Sigmoid colon (tissue), 7 donors: Measurements from ENCODE around the gene FHIP2A. TPM values are rescaled to one million over a fixed set of nuclear protein-coding genes. Genes with fewer than 3 reads are reported as not detected.

Source experiments
- DNase-seq: peaks from one replicate; pipeline ENCODE4 v3.0.0-alpha.2; 2019
- H3K27ac ChIP-seq, 4 donors: fragments of 200-600 bp; sonication (generic); one replicate each; pipeline ENCODE4 v1.5.1; 2016 to 2019; ENCODE audit warnings: mild to moderate bottlenecking in 1 of 4
- H3K27me3 ChIP-seq, 3 donors: fragments of 200-600 bp; sonication (generic); one replicate each; pipeline ENCODE4 v1.5.1; 2019; ENCODE audit warnings: mild to moderate bottlenecking in 1 of 3
- H3K36me3 ChIP-seq, 4 donors: fragments of 200-600 bp; sonication (generic); one replicate each; pipeline ENCODE4 v1.5.1; 2016 to 2019
- H3K4me1 ChIP-seq, 4 donors: fragments of 200-600 bp; sonication (generic); one replicate each; pipeline ENCODE4 v1.5.1; 2017 to 2019
- H3K4me3 ChIP-seq, 4 donors: fragments of 200-600 bp; sonication (generic); one replicate each; pipeline ENCODE4 v1.5.1; 2017 to 2019; ENCODE audit warnings: mild to moderate bottlenecking in 2 of 4, moderate library complexity in 1 of 4
- H3K9me3 ChIP-seq, 4 donors: fragments of 200-600 bp in 3 of 4; sonication (generic) in 3 of 4; one replicate each; pipeline versions ENCODE4 v1.5.1 to v1.6.1; 2013 to 2019
- CTCF ChIP-seq, 4 experiments: fragments of 450-650 bp in 3 of 4; fragments of 200-600 bp in 1 of 4; IDR thresholded peaks; one replicate each; pipeline ENCODE4 v1.5.1; 2016 to 2019; ENCODE audit warnings: antibody characterized with exemption in 4 of 4, mild to moderate bottlenecking in 3 of 4, moderate library complexity in 2 of 4
- EP300 ChIP-seq, 4 donors: sonication (generic); formaldehyde crosslinking; IDR thresholded peaks; one replicate each; pipeline ENCODE4 v1.6.1; 2017; ENCODE audit warnings: antibody characterized with exemption in 4 of 4
- POLR2A ChIP-seq, 2 donors: fragments of 450-650 bp; IDR thresholded peaks; one replicate each; pipeline ENCODE4 v1.6.1; 2016; ENCODE audit warnings: antibody characterized with exemption in 2 of 2, mild to moderate bottlenecking in 2 of 2, moderate library complexity in 2 of 2
- POLR2AphosphoS5 ChIP-seq, 4 donors: sonication (generic); formaldehyde crosslinking; IDR thresholded peaks; one replicate each; pipeline ENCODE4 v1.6.1; 2017; ENCODE audit warnings: antibody characterized with exemption in 4 of 4
- WGBS, 2 donors: extraction: QIAGEN DNeasy Blood & Tissue Kit; methylation state at CpG; one replicate each; pipeline ENCODE4 v1.1.7; 2013; 5-methylcytosine and 5-hydroxymethylcytosine counted together
- intact Hi-C: fragments of 100-400 bp; cut with DNase I; formaldehyde crosslinking; loops from one replicate; pipeline ENCODE4 v1.15.1; 2023
- polyA plus RNA-seq, 3 donors: library from polyadenylated mRNA; stranded (reverse); fragments of 200-250 nt; gene quantifications; one replicate each; pipeline ENCODE4 v1.2.3, GENCODE V29; 2013
- total RNA-seq, 4 donors: library from RNA; depleted of rRNA; stranded (reverse); fragments of >200 nt; gene quantifications; one replicate each; pipeline ENCODE4 v1.1.0, GENCODE V29; 2016
- donor health status: healthy with polysubstance abuse.
- donor health status: Bipolar disorder and iron deficiency.
- donor health status: healthy.

The FHIP2A gene
- total and polyA plus RNA-seq, 7 donors: 2.4 to 37.7 (median 32.1) TPM

GRCh38 chr10:114810926-114811325, 10.7 kb upstream of the FHIP2A start:
- Histone ChIP-seq H3K36me3 (no peaks in the 10 kb centered on the region), H3K27me3 (no peaks in the 10 kb centered on the region), H3K27ac (no peak overlapping the region), H3K9me3 (peaks cover 0 to 2% (median 0%) of the 10 kb centered on the region in 4 donors), H3K4me1 (no peaks in the 10 kb centered on the region), H3K4me3 (no peak overlapping the region)
- 50 to 60% methylated on average over 1 of the region's 1 CpG for WGBS, 2 donors
- DNase-seq: no peak
- no peak for TF ChIP-seq EP300 (IDR thresholded peaks at IDR 0.05)
- no peak for TF ChIP-seq POLR2A (IDR thresholded peaks at IDR 0.05)
- no peak for TF ChIP-seq POLR2AphosphoS5 (IDR thresholded peaks at IDR 0.05)
- no peak for TF ChIP-seq CTCF (IDR thresholded peaks at IDR 0.05)
- intact Hi-C loops: no loop called here

GRCh38 chr10:114811862-114812261, 9.7 kb upstream of the FHIP2A start:
- intact Hi-C loops: no loop called here
- no peak overlapping the region for H3K27ac ChIP-seq
- no peaks in the 10 kb centered on the region for H3K4me1 ChIP-seq
- no peak for DNase-seq
- H3K9me3 ChIP-seq: peaks cover 0 to 2% (median 0%) of the 10 kb centered on the region in 4 donors
- no peaks in the 10 kb centered on the region for H3K36me3 ChIP-seq
- 76 to 98% methylated on average over 1 of the region's 1 CpG for WGBS, 2 donors
- no peaks in the 10 kb centered on the region for H3K27me3 ChIP-seq
- no peak for TF ChIP-seq POLR2A (IDR thresholded peaks at IDR 0.05)
- H3K4me3 ChIP-seq: no peak overlapping the region

- DNase-seq: no peak
- no peaks in the 10 kb centered on the region for H3K36me3 ChIP-seq
- TF ChIP-seq POLR2AphosphoS5 (IDR thresholded peaks at IDR 0.05) (no peak), EP300 (IDR thresholded peaks at IDR 0.05) (no peak), CTCF (IDR thresholded peaks at IDR 0.05) (no peak), POLR2A (IDR thresholded peaks at IDR 0.05) (no peak)
- no peaks in the 10 kb centered on the region for H3K27me3 ChIP-seq
- WGBS, 2 donors: 86 to 95% methylated on average over 1 of the region's 1 CpG
- no peak overlapping the region for H3K27ac ChIP-seq
- H3K9me3 ChIP-seq: no peaks in the 10 kb centered on the region
- no peak overlapping the region for H3K4me3 ChIP-seq
- H3K4me1 ChIP-seq: peaks cover 0 to under 1% (median 0%) of the 10 kb centered on the region in 4 donors
- intact Hi-C loops: no loop called here
Measured at GRCh38 chr10:114815791-114816190, 5.8 kb upstream of the FHIP2A start.

- Histone ChIP-seq H3K36me3 (no peaks in the 10 kb centered on the region), H3K9me3 (no peaks in the 10 kb centered on the region), H3K4me1 (peaks cover 0 to 5% (median 2%) of the 10 kb centered on the region in 4 donors), H3K27ac (no peak overlapping the region), H3K4me3 (no peak overlapping the region), H3K27me3 (no peaks in the 10 kb centered on the region)
- DNase-seq: no peak
- 92 to 96% methylated on average over 7 of the region's 7 CpGs for WGBS, 2 donors
- intact Hi-C loops: no loop called here
- TF ChIP-seq EP300 (IDR thresholded peaks at IDR 0.05): no peak
- no peak for TF ChIP-seq CTCF (IDR thresholded peaks at IDR 0.05)
- no peak for TF ChIP-seq POLR2A (IDR thresholded peaks at IDR 0.05)
- TF ChIP-seq POLR2AphosphoS5 (IDR thresholded peaks at IDR 0.05): no peak
Measured at GRCh38 chr10:114816308-114816707, 5.3 kb upstream of the FHIP2A start.

GRCh38 chr10:114819322-114819721, 2.3 kb upstream of the FHIP2A start:
- no peak for DNase-seq
- TF ChIP-seq EP300 (IDR thresholded peaks at IDR 0.05) (no peak), POLR2AphosphoS5 (IDR thresholded peaks at IDR 0.05) (no peak), POLR2A (IDR thresholded peaks at IDR 0.05) (no peak), CTCF (IDR thresholded peaks at IDR 0.05) (no peak)
- WGBS, 2 donors: 92 to 94% methylated on average over 1 of the region's 1 CpG
- Histone ChIP-seq H3K4me3 (no peak overlapping the region), H3K4me1 (peaks cover 0 to 20% (median 17%) of the 10 kb centered on the region in 4 donors), H3K27ac (no peak overlapping the region), H3K27me3 (no peaks in the 10 kb centered on the region), H3K36me3 (no peaks in the 10 kb centered on the region), H3K9me3 (no peaks in the 10 kb centered on the region)
- intact Hi-C loops: no loop called here
